ENCODE results near the gene GUCA1A. TPM values are rescaled to one million over a fixed set of nuclear protein-coding genes. Genes with fewer than 3 reads are reported as not detected.
A peak's percentile ranks its signal among the peaks of the same experiment; 100 is the strongest.

The GUCA1A gene
- total RNA-seq, 3 donors from 2014 or later (not counting 1 experiment from before 2014, with no cell fraction given) = not detected

DNA sequence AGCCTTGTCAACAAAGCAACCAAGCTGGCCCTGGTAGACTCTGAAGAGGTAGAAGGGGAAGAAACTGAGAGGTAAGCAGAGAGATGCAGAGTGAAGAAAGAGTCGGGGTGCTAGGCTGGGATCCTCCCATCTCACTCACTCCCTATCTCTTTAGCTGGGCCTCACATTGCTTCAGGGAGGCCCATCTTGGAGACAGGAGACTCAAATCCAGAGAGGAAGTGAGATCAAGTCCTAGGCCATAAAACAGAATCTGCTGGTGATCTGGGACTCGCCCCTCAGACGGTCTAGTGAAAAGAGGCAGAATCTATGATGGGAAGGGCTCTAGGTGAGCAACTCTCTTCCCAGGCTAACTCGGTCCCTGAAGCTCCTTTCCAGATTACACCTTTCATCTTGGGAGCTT, 22.3 kb downstream of the GUCA1A start:
- Histone ChIP-seq H3K4me3 (ENCODE audit: low read length) (no peak overlapping the region), H3K27me3 (ENCODE audit: control insufficient read depth, insufficient read depth, low read length) (no peaks in the 10 kb centered on the region), H3K4me1 (ENCODE audit: control insufficient read depth, insufficient read depth, low read length) (no peaks in the 10 kb centered on the region), H3K27ac (ENCODE audit: low read length) (no peak overlapping the region), H3K9me3 (ENCODE audit: control insufficient read depth, insufficient read depth, low read length) (no peaks in the 10 kb centered on the region), H3K36me3 (ENCODE audit: control insufficient read depth, insufficient read depth, low read length) (no peaks in the 10 kb centered on the region)
- no peak for DNase-seq
- Mint-ChIP-seq H3K27ac (no peak overlapping the region), H3K9me3 (no peaks in the 10 kb centered on the region), H3K27me3 (ENCODE audit: low read depth in 2 of 2) (no peaks in the 10 kb centered on the region), H3K4me3 (no peak overlapping the region), H3K36me3 (no peaks in the 10 kb centered on the region), H3K4me1 (no peaks in the 10 kb centered on the region)
- WGBS (ENCODE audit: insufficient coverage) = 91% methylated on average over 4 of the region's 4 CpGs
- intact Hi-C loops (cut with micrococcal nuclease) = no loop called here
- ATAC-seq = no peak
- TF ChIP-seq, protein P1, sequence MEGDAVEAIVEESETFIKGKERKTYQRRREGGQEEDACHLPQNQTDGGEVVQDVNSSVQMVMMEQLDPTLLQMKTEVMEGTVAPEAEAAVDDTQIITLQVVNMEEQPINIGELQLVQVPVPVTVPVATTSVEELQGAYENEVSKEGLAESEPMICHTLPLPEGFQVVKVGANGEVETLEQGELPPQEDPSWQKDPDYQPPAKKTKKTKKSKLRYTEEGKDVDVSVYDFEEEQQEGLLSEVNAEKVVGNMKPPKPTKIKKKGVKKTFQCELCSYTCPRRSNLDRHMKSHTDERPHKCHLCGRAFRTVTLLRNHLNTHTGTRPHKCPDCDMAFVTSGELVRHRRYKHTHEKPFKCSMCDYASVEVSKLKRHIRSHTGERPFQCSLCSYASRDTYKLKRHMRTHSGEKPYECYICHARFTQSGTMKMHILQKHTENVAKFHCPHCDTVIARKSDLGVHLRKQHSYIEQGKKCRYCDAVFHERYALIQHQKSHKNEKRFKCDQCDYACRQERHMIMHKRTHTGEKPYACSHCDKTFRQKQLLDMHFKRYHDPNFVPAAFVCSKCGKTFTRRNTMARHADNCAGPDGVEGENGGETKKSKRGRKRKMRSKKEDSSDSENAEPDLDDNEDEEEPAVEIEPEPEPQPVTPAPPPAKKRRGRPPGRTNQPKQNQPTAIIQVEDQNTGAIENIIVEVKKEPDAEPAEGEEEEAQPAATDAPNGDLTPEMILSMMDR (IDR thresholded peaks at IDR 0.05) = no peak

DNA sequence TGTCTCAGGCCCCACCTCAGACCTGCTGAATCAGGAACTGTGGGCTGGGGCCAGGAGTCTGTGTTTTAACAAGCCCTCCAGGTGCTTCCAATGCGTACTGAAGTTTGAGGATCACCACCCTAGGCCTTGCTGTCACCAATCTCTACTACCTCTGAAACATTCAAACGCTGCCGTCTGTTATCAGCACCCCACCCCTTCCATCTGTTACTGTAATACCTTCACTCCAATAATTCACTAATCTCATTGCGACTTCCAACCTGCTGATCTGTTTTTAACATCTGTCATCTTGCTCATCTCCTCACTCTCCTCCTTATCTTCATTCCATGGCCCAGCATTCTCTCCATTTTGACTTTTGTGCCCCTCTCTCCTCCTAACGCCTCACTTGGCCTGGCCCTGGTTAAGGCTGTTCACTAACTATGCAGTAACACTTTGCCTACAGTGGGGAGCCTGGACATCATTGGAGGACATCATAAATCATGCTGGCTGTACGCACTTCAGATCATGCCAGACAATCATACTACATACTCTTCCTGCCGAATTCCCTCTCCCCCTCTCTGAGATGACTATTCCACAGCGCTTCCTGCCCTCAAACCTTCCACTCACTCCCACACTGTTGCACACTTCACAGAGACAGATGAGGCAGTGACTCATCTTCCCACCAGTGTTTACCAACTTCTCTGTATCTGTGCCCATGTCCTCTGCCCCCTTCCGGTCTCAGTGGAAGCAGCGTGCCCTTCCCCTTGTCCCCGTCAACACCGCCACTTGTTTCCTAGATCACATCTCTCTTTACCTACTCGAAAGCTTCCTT, 24.6 kb downstream of the GUCA1A start:
- no peak overlapping the region for H3K4me3 ChIP-seq (ENCODE audit: low read length)
- peak in 1 of 2 donors; percentile 22 for DNase-seq
- no peaks in the 10 kb centered on the region for H3K27me3 Mint-ChIP-seq (ENCODE audit: low read depth in 2 of 2)
- no peaks in the 10 kb centered on the region for H3K4me1 Mint-ChIP-seq
- no peaks in the 10 kb centered on the region for H3K27me3 ChIP-seq (ENCODE audit: control insufficient read depth, insufficient read depth, low read length)
- H3K36me3 ChIP-seq (ENCODE audit: control insufficient read depth, insufficient read depth, low read length) = no peaks in the 10 kb centered on the region
- H3K36me3 Mint-ChIP-seq = no peaks in the 10 kb centered on the region
- intact Hi-C loops (cut with micrococcal nuclease) = no loop called here
- no peaks in the 10 kb centered on the region for H3K4me1 ChIP-seq (ENCODE audit: control insufficient read depth, insufficient read depth, low read length)
- H3K9me3 ChIP-seq (ENCODE audit: control insufficient read depth, insufficient read depth, low read length) = no peaks in the 10 kb centered on the region
- H3K27ac ChIP-seq (ENCODE audit: low read length) = no peak overlapping the region
- ATAC-seq = no peak
- no peaks in the 10 kb centered on the region for H3K9me3 Mint-ChIP-seq
- no peak overlapping the region for H3K4me3 Mint-ChIP-seq
- TF ChIP-seq, protein P1 (IDR thresholded peaks at IDR 0.05) = no peak
- H3K27ac Mint-ChIP-seq = no peak overlapping the region
- WGBS (ENCODE audit: insufficient coverage) = 85% methylated on average over 13 of the region's 13 CpGs

DNA sequence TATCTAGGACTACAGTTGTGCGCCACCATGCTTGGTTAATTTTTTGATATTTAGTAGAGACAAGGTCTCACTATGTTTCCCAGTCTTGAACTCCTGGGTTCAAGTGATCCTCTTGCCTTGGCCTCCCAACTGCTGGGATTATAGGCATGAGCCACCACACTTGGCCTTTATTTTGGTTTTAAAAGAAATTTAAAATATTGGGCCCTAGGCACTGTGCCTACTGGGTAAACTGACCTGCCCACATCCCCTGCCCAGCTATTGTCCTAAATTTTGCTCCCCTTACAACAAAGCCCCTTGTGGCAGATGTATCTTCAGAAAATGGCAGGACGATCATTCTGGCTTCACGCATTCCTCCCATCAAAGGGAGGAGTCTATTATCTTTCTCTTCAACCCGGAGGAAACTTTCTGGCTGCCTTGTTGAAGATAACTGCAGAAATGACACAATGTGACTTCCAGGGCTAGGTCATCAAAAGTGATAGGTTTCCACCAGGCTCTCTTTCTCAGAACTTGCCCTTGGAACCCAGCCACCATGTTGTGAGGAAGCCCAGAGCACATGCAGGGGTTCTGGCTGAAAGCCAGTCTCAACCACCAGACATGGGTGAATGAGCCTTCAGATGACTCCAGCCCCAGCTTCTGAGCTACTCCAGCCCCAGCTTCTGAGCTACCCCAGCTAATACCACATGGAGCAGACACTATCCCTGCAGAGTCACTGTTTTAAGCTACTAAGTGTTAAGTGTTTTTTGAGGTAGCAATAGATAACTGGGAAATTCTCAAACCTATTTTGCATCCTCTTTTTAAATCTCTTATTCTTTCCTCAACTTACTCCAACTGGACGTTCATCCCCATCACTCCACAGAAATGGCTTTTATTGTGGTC, 26.2 kb downstream of the GUCA1A start:
- TF ChIP-seq, protein P1 (IDR thresholded peaks at IDR 0.05) = no peak
- H3K27me3 ChIP-seq (ENCODE audit: control insufficient read depth, insufficient read depth, low read length) = no peaks in the 10 kb centered on the region
- Mint-ChIP-seq H3K4me3 (no peak overlapping the region), H3K27me3 (ENCODE audit: low read depth in 2 of 2) (no peaks in the 10 kb centered on the region), H3K4me1 (no peaks in the 10 kb centered on the region), H3K36me3 (no peaks in the 10 kb centered on the region), H3K27ac (no peak overlapping the region), H3K9me3 (no peaks in the 10 kb centered on the region)
- DNase-seq (no peak), ATAC-seq (no peak)
- WGBS (ENCODE audit: insufficient coverage) = over 99% methylated on average over 5 of the region's 5 CpGs
- no peak overlapping the region for H3K27ac ChIP-seq (ENCODE audit: low read length)
- H3K36me3 ChIP-seq (ENCODE audit: control insufficient read depth, insufficient read depth, low read length) = peaks cover 2% of the 10 kb centered on the region
- H3K4me3 ChIP-seq (ENCODE audit: low read length) = no peak overlapping the region
- intact Hi-C loops (cut with micrococcal nuclease) = no loop called here
- H3K4me1 ChIP-seq (ENCODE audit: control insufficient read depth, insufficient read depth, low read length) = no peaks in the 10 kb centered on the region
- H3K9me3 ChIP-seq (ENCODE audit: control insufficient read depth, insufficient read depth, low read length) = no peaks in the 10 kb centered on the region

Data from natural killer cell (primary cell).